Small intestine (tissue), 7 donors: Measurements from ENCODE around the gene RALGAPA1. TPM values are rescaled to one million over a fixed set of nuclear protein-coding genes. Genes with fewer than 3 reads are reported as not detected.

Experiments used
- DNase-seq, 2 donors: peaks; one replicate each; pipeline versions ENCODE4 v3.0.0 to v3.0.0-alpha.2; 2013
- FAIRE-seq: peaks from 2 replicates; lab custom pipeline; 2012; peaks lifted over from hg19 to GRCh38; lab: Jason Lieb, UNC
- H3K27ac ChIP-seq, 3 donors: one replicate each; pipeline ENCODE4 v1.5.1; 2013; ENCODE audit warnings: low read length in 2 of 3, mild to moderate bottlenecking in 2 of 3, control low read depth in 1 of 3, inconsistent platforms in 1 of 3, low read depth in 1 of 3, moderate library complexity in 1 of 3
- H3K27me3 ChIP-seq, 3 donors: one replicate each; pipeline ENCODE4 v1.6.1; 2013; ENCODE audit warnings: low read length in 3 of 3, inconsistent platforms in 1 of 3; ENCODE audit not compliant: control insufficient read depth in 3 of 3, insufficient read depth in 3 of 3
- H3K36me3 ChIP-seq, 3 donors: one replicate each; pipeline ENCODE4 v1.6.1; 2013; ENCODE audit warnings: low read length in 3 of 3, inconsistent platforms in 1 of 3, low read depth in 1 of 3, mild to moderate bottlenecking in 1 of 3, moderate library complexity in 1 of 3; ENCODE audit not compliant: control insufficient read depth in 3 of 3, insufficient read depth in 2 of 3
- H3K4me1 ChIP-seq, 3 donors: one replicate each; pipeline ENCODE4 v1.6.1; 2013; ENCODE audit warnings: low read length in 2 of 3, inconsistent platforms in 1 of 3, low read depth in 1 of 3, mild to moderate bottlenecking in 1 of 3, moderate library complexity in 1 of 3; ENCODE audit not compliant: control insufficient read depth in 3 of 3, insufficient read depth in 2 of 3
- H3K4me3 ChIP-seq, 3 donors: one replicate each; pipeline ENCODE4 v1.5.1; 2013; ENCODE audit warnings: low read length in 3 of 3, control low read depth in 1 of 3, inconsistent platforms in 1 of 3, low read depth in 1 of 3, mild to moderate bottlenecking in 1 of 3, moderate library complexity in 1 of 3
- H3K9me3 ChIP-seq, 2 donors: one replicate each; pipeline ENCODE4 v1.6.1; 2013; ENCODE audit warnings: low read depth in 1 of 2, low read length in 1 of 2; ENCODE audit not compliant: control insufficient read depth in 2 of 2, insufficient read depth in 1 of 2
- WGBS, 3 donors: extraction: QIAGEN DNeasy Blood & Tissue Kit; methylation state at CpG; one replicate each; pipeline ENCODE4 v1.1.7; 2013; 5-methylcytosine and 5-hydroxymethylcytosine counted together
- polyA plus RNA-seq, 4 donors: library from polyadenylated mRNA; stranded (reverse) in 3 of 4; unstranded in 1 of 4; fragments of 200-250 nt in 3 of 4; fragments of 120-200 nt in 1 of 4; gene quantifications; one replicate each; pipeline versions ENCODE4 v1.2.1 to v1.2.3, GENCODE V29; 2013
- donor health status: healthy with polysubstance abuse.
- donor health status: control.
- donor health status: control.
- donor health status: Bipolar disorder and iron deficiency.
- donor health status: healthy.

RALGAPA1 gene
- polyA plus RNA-seq, 4 donors, result 9.6 to 27.6 (median 13.3) TPM

- H3K9me3 ChIP-seq, result no peaks in the 10 kb centered on the region
- H3K36me3 ChIP-seq, result peaks cover 0 to 2% (median 0%) of the 10 kb centered on the region in 3 donors
- no peaks in the 10 kb centered on the region for H3K27me3 ChIP-seq
- no peak overlapping the region for H3K4me3 ChIP-seq
- FAIRE-seq, result no peak
- no peak for DNase-seq
- 95 to 97% (median 96%) methylated on average over 5 of the region's 5 CpGs for WGBS, 3 donors
- H3K4me1 ChIP-seq, result no peaks in the 10 kb centered on the region
- H3K27ac ChIP-seq, result no peak overlapping the region
Observed at GRCh38 chr14:35543006-35543405, 266.1 kb downstream of the RALGAPA1 start.

GRCh38 chr14:35539969-35540368, 269.1 kb downstream of the RALGAPA1 start:
- Histone ChIP-seq H3K4me3 (no peak overlapping the region), H3K27me3 (peaks cover 0 to 15% (median 7%) of the 10 kb centered on the region in 3 donors), H3K9me3 (no peaks in the 10 kb centered on the region), H3K36me3 (peaks cover 0 to 2% (median 0%) of the 10 kb centered on the region in 3 donors), H3K4me1 (peaks cover 2 to 7% (median 3%) of the 10 kb centered on the region in 3 donors), H3K27ac (no peak overlapping the region)
- 57 to 73% (median 66%) methylated on average over 2 of the region's 2 CpGs for WGBS, 3 donors
- FAIRE-seq (no peak), DNase-seq (no peak)

- Histone ChIP-seq H3K27me3 (peaks cover 2 to 43% (median 20%) of the 10 kb centered on the region in 3 donors), H3K27ac (no peak overlapping the region), H3K36me3 (no peaks in the 10 kb centered on the region), H3K9me3 (no peaks in the 10 kb centered on the region), H3K4me1 (peaks cover 3 to 16% (median 8%) of the 10 kb centered on the region in 3 donors), H3K4me3 (peak overlapping the region in 2 of 3 donors; percentile 14 to 56)
- DNase-seq (peak in 1 of 2 donors; percentile 2), FAIRE-seq (no peak)
- WGBS, 3 donors, result 11 to 19% (median 17%) methylated on average over 37 of the region's 37 CpGs
Observed at GRCh38 chr14:35535483-35536112, 273.5 kb downstream of the RALGAPA1 start.

GRCh38 chr14:35534873-35535482, 274.1 kb downstream of the RALGAPA1 start:
- Histone ChIP-seq H3K4me3 (peak overlapping the region in 2 of 3 donors; percentile 14 to 56), H3K27me3 (peaks cover 2 to 44% (median 22%) of the 10 kb centered on the region in 3 donors), H3K27ac (no peak overlapping the region), H3K4me1 (peaks cover 3 to 16% (median 8%) of the 10 kb centered on the region in 3 donors), H3K36me3 (no peaks in the 10 kb centered on the region), H3K9me3 (no peaks in the 10 kb centered on the region)
- WGBS, 3 donors, result 4 to 7% (median 5%) methylated on average over 48 to 55 of the region's 55 CpGs
- DNase-seq (peak; percentile 47 to 89), FAIRE-seq (no peak)

GRCh38 chr14:35534208-35534872, 274.8 kb downstream of the RALGAPA1 start:
- peaks cover 3 to 16% (median 8%) of the 10 kb centered on the region in 3 donors for H3K4me1 ChIP-seq
- FAIRE-seq, result no peak
- peak overlapping the region; percentile 30 to 56 (median 34) for H3K4me3 ChIP-seq
- DNase-seq, result no peak
- no peaks in the 10 kb centered on the region for H3K36me3 ChIP-seq
- 2 to 4% (median 3%) methylated on average over 49 to 77 of the region's 77 CpGs for WGBS, 3 donors
- H3K27me3 ChIP-seq, result peaks cover 2 to 46% (median 22%) of the 10 kb centered on the region in 3 donors
- no peaks in the 10 kb centered on the region for H3K9me3 ChIP-seq
- H3K27ac ChIP-seq, result no peak overlapping the region

GRCh38 chr14:35533357-35534207, 275.5 kb downstream of the RALGAPA1 start, which contains the start of gene INSM2:
Gene INSM2, plus strand, starts transcription at chr14:35534164. Its CDS starts 89 bp downstream, at chr14:35534253.
- Histone ChIP-seq H3K4me3 (peak within 1 kb of the TSS; percentile 34 to 56 (median 45)), H3K4me1 (peaks cover 3 to 16% (median 8%) of the 10 kb centered on the region in 3 donors), H3K9me3 (no peaks in the 10 kb centered on the region), H3K27me3 (peaks cover 2 to 46% (median 22%) of the 10 kb centered on the region in 3 donors), H3K36me3 (no peaks in the 10 kb centered on the region), H3K27ac (no peak within 1 kb of the TSS)
- DNase-seq (peak; percentile 55 to 70), FAIRE-seq (no peak)
- WGBS, 3 donors, result 0 to 1% (median 1%) methylated on average over 92 to 100 of the region's 100 CpGs

- DNase-seq (peak in 1 of 2 donors; percentile 3), FAIRE-seq (no peak)
- Histone ChIP-seq H3K36me3 (no peaks in the 10 kb centered on the region), H3K27me3 (peaks cover 2 to 46% (median 22%) of the 10 kb centered on the region in 3 donors), H3K4me3 (peak overlapping the region in 2 of 3 donors; percentile 32 to 56), H3K27ac (no peak overlapping the region), H3K9me3 (no peaks in the 10 kb centered on the region), H3K4me1 (peaks cover 3 to 16% (median 8%) of the 10 kb centered on the region in 3 donors)
- WGBS, 3 donors, result 12 to 14% (median 12%) methylated on average over 6 of the region's 6 CpGs
Observed at GRCh38 chr14:35532783-35533356, 276.2 kb downstream of the RALGAPA1 start.
